Skeletal muscle satellite cell (primary cell): ENCODE data around the gene VAV2.

Experiments
- H3K27me3 ChIP-seq: 2 replicates; pipeline ENCODE4 v1.7.0; 2013; ENCODE audit warnings: low read length; ENCODE audit not compliant: control insufficient read depth, insufficient read depth
- H3K36me3 ChIP-seq: 2 replicates; pipeline ENCODE4 v1.7.0; 2013; ENCODE audit warnings: mild to moderate bottlenecking, control low read depth, low read length; ENCODE audit not compliant: insufficient read depth
- H3K4me1 ChIP-seq: 2 replicates; pipeline ENCODE4 v1.7.0; 2013; ENCODE audit warnings: low read length; ENCODE audit not compliant: control insufficient read depth, insufficient read depth
- H3K4me2 ChIP-seq: 2 replicates; pipeline ENCODE4 v1.7.0; 2013; ENCODE audit warnings: mild to moderate bottlenecking, low read length
- H3K4me3 ChIP-seq: 2 replicates; pipeline ENCODE4 v1.7.0; 2013; ENCODE audit warnings: low read length
- H3K9ac ChIP-seq: 2 replicates; pipeline ENCODE4 v1.7.0; 2013; ENCODE audit warnings: mild to moderate bottlenecking, low read depth, low read length, moderate library complexity
- H3K9me3 ChIP-seq: replicated peaks from 2 replicates; pipeline ENCODE4 v1.7.0; 2013; ENCODE audit warnings: mild to moderate bottlenecking, control low read depth, low read length

VAV2 gene

GRCh38 chr9:133975511-133975910 is 16.6 kb downstream of the VAV2 start:
- Histone ChIP-seq H3K9ac (no peak overlapping the region), H3K4me2 (no peak overlapping the region), H3K4me3 (no peak overlapping the region), H3K4me1 (peaks cover 28% of the 10 kb centered on the region), H3K36me3 (no peaks in the 10 kb centered on the region), H3K27me3 (no peaks in the 10 kb centered on the region), H3K9me3 (no peaks in the 10 kb centered on the region)

DNA sequence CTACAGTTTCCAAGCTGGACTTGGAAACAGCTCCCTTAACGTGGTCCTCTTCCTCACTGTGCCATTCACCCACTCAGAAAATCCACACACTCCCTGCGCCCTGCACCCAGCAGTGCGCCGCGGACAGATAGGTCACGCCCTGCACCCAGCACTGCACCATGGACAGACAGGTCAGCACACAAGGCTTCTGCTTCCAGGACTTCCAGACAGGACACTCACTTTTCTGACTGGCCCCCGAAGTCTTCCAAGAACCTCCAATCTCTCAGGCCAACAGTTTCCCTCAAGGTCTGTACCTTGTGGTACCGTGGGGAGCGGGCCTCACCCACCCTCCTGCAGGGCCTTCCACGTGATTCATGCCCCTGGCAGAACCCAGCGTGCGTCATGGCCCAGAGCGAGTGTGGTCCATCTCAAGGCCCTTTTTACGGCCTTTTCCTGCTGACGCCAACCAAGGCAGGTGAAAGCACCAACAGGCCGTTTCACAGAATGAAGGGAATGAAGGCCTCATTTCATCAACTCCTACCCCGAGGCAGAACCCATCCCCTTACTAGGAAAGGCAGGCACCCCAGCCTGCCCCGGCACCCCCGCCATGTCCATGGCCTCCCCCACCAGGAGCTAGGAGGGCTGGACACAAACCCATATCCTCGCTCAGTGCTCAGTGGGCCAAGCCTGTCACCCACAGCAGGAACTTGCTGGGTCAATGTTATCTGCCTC is 17.3 kb downstream of the VAV2 start:
- H3K36me3 ChIP-seq, result no peaks in the 10 kb centered on the region
- H3K4me1 ChIP-seq, result peaks cover 21% of the 10 kb centered on the region
- no peaks in the 10 kb centered on the region for H3K9me3 ChIP-seq
- no peaks in the 10 kb centered on the region for H3K27me3 ChIP-seq
- H3K9ac ChIP-seq, result no peak overlapping the region
- H3K4me3 ChIP-seq, result no peak overlapping the region
- no peak overlapping the region for H3K4me2 ChIP-seq

- Histone ChIP-seq H3K27me3 (no peaks in the 10 kb centered on the region), H3K4me1 (peaks cover 13% of the 10 kb centered on the region), H3K36me3 (no peaks in the 10 kb centered on the region), H3K9ac (no peak overlapping the region), H3K4me3 (no peak overlapping the region), H3K4me2 (no peak overlapping the region), H3K9me3 (no peaks in the 10 kb centered on the region)
These were observed 18.1 kb downstream of the VAV2 start for GRCh38 chr9:133973791-133974630.

- Histone ChIP-seq H3K4me3 (no peak overlapping the region), H3K9ac (no peak overlapping the region), H3K4me1 (peaks cover 8% of the 10 kb centered on the region), H3K36me3 (no peaks in the 10 kb centered on the region), H3K4me2 (no peak overlapping the region), H3K9me3 (no peaks in the 10 kb centered on the region), H3K27me3 (no peaks in the 10 kb centered on the region)
These were observed 18.9 kb downstream of the VAV2 start for GRCh38 chr9:133973111-133973790.

- Histone ChIP-seq H3K9me3 (no peaks in the 10 kb centered on the region), H3K36me3 (no peaks in the 10 kb centered on the region), H3K4me3 (no peak overlapping the region), H3K27me3 (no peaks in the 10 kb centered on the region), H3K9ac (no peak overlapping the region), H3K4me2 (no peak overlapping the region), H3K4me1 (peaks cover 9% of the 10 kb centered on the region)
These were observed 19.9 kb downstream of the VAV2 start for GRCh38 chr9:133971981-133972941.

DNA sequence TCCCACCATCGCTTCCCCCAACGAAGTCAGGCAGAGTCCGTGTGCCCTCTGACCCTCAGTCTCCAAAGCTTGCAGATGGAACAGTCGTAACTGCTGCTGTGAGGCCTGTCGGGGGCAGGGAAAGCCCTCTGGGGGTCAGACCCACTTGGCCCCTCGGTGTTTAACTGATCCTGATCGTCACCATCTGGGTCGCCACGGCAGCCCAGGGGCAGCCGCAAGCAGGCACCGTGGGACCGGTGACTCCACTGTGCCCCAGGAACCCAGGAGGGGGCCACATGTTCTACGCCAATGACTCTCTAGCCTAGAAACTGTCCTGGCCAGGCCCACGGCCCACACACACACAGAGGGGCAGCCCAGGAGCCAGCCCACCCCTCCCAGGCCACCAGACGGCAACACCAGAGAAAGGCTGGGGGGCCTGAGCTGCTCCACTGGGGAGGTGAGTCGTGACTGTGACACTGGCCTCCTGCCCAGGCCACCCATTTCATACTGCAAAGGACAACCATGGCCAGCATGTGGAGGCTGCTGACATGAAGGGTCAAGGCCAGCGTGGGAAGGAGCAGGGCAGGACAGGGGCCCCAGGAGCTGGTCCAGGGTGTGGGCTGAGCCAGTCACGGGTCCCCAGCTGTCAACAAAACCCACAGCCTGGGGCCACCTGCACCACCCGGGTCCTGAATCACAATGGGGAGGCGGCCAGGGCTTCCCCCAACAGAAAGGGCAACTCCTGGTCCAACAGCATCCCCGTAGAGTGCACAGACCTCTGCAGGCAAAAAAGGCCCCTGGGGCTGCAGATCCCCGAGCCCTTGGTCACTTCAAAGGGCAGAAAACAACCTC is 20.8 kb downstream of the VAV2 start:
- Histone ChIP-seq H3K27me3 (no peaks in the 10 kb centered on the region), H3K4me1 (peaks cover 14% of the 10 kb centered on the region), H3K36me3 (no peaks in the 10 kb centered on the region), H3K4me3 (no peak overlapping the region), H3K9ac (no peak overlapping the region), H3K9me3 (no peaks in the 10 kb centered on the region), H3K4me2 (no peak overlapping the region)

- Histone ChIP-seq H3K9ac (no peak overlapping the region), H3K9me3 (no peaks in the 10 kb centered on the region), H3K4me1 (peaks cover 14% of the 10 kb centered on the region), H3K27me3 (no peaks in the 10 kb centered on the region), H3K4me3 (no peak overlapping the region), H3K4me2 (no peak overlapping the region), H3K36me3 (no peaks in the 10 kb centered on the region)
These were observed 21.5 kb downstream of the VAV2 start for GRCh38 chr9:133970581-133971058.

DNA sequence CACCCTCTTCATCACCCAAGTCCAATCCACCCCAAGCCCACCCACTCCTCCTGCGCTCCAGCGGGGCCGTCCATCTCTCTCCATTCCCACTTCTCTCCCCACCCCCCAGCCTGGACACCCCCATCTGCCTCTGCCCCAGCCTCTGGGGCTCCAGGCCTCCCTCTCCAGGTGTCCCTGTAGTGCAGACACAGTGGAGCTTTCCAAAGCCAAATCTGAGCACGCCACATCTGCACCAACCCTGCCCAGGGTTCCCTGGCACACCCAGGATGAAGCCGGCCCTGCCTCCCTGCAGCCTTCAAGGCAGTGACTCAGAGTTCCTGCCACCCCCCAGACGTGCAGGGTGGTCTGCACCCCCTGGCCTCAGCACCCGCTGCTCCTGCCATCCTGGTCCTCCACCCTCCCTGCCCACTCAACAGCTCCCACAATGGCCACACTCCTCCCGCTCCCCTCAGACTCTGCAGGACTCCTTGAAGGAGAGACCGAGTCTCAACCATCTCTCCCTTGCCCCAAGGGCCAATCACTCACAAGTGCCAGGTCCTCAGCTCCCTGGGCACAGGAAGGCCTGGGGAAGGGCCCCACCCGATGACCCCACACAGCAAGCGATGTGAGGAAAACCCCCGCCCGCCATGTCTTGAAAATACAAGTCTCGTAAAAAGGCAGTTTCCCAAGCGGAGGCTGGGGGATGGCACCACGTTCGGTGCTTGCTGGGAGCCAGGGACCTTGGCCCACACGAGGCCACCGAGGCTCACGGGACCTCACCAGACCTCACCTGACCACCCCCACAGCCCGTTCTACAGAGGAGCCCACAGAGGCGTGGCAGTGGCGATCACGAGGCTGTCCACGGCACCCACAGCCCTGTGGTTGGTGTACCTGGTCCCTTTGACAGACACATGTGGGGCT is 22.2 kb downstream of the VAV2 start:
- Histone ChIP-seq H3K9me3 (no peaks in the 10 kb centered on the region), H3K9ac (no peak overlapping the region), H3K4me1 (peaks cover 14% of the 10 kb centered on the region), H3K4me2 (no peak overlapping the region), H3K27me3 (no peaks in the 10 kb centered on the region), H3K4me3 (no peak overlapping the region), H3K36me3 (no peaks in the 10 kb centered on the region)

DNA sequence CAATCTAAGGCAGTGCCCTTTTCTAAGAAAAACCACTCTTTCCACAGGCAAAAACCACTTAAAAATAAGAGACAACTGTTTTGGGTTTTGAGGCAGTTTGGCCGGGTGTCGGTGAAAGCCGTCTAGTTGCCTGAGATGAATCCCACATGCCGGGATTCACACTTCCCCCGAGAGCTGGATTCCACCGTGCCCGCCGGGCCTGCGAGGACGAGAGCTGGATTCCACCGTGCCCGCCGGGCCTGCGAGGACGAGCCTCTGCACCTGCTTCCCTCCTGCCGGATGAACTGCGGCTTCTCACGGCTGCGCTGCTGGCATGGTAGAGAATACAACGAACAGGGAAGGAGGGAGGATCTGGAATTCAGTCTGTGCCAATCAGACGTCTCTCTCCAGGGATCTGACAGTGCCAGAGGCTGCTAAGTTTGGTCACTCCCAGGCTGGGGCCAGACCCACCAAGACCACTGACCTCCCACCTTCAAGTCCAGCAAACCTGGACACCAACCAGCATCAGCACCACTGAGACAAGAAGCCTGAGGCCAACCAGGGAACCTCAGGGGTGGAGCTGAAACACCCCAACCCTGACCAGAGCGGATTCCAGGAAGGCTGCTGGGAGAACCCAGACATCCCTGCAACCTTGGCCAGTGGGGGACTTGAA is 23.0 kb downstream of the VAV2 start:
- H3K9ac ChIP-seq, result no peak overlapping the region
- peaks cover 5% of the 10 kb centered on the region for H3K9me3 ChIP-seq
- H3K27me3 ChIP-seq, result no peaks in the 10 kb centered on the region
- no peak overlapping the region for H3K4me2 ChIP-seq
- H3K4me1 ChIP-seq, result peaks cover 14% of the 10 kb centered on the region
- H3K36me3 ChIP-seq, result no peaks in the 10 kb centered on the region
- H3K4me3 ChIP-seq, result no peak overlapping the region
